Activated T-cell treated with anti-CD3 and anti-CD28 coated beads for 1 hour (primary cell): Measurements from ENCODE around the gene AP1B1.

Source experiments
- DNase-seq: peaks from one replicate; pipeline ENCODE4 v3.0.0-alpha.2; 2020; ENCODE audit warnings: low read depth

The AP1B1 gene

GRCh38 chr22:29299136-29299900, 89.1 kb downstream of the AP1B1 start:
- no peak for DNase-seq

GRCh38 chr22:29298641-29299040, 89.7 kb downstream of the AP1B1 start:
- DNase-seq = no peak

- DNase-seq = no peak
These were observed 96.0 kb downstream of the AP1B1 start for GRCh38 chr22:29292379-29292778.

- no peak for DNase-seq
These were observed 97.2 kb downstream of the AP1B1 start for GRCh38 chr22:29291215-29291614.

GRCh38 chr22:29290061-29290460, 98.3 kb downstream of the AP1B1 start:
- DNase-seq = no peak

GRCh38 chr22:29288837-29289236, 99.5 kb downstream of the AP1B1 start:
- DNase-seq = no peak

GRCh38 chr22:29284196-29284595, 104.2 kb downstream of the AP1B1 start:
- DNase-seq = no peak

GRCh38 chr22:29277927-29278326, 110.4 kb downstream of the AP1B1 start:
- DNase-seq = no peak
